EL (cell line): ENCODE measurements around the gene LRCH1.

ENCODE experiments used
- DNase-seq: peaks from one replicate; pipeline ENCODE4 v3.0.0-alpha.2; 2016

Gene LRCH1

DNA sequence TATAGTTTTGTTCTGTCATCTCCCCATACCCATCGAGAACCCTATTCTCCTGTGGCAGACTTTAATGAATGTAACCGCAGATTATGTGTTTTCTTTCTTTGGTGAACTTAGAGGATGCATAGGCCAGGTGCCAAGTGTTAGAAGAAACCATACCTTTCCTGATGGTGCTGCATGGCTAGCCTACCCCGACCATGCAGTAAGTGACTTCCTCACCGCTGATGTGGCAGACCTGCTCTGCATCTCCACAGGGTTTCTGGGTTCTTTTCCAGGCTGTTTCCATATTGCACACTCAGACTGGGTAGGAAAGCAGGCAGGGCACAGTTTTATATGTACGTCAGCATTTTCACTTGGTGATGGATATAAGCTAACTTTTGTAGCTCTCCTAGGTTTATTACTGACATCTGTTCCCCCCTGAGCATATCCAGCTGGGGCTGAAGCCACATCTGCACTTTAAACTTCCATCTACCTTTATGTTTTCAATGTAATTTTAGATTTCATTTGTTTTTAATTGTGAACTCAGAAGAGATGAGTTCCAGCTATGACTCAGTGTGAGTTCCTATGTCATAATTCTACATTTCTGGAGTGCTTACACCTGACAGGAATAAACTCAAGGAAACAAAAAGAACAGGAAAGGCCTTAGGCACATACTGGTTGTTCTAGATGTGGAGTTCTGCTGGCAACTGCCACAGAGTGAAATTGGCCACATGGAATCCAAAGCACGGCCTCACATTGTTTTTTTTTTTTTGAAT, 42.3 kb downstream of the LRCH1 start:
- DNase-seq: peak; percentile 56

DNA sequence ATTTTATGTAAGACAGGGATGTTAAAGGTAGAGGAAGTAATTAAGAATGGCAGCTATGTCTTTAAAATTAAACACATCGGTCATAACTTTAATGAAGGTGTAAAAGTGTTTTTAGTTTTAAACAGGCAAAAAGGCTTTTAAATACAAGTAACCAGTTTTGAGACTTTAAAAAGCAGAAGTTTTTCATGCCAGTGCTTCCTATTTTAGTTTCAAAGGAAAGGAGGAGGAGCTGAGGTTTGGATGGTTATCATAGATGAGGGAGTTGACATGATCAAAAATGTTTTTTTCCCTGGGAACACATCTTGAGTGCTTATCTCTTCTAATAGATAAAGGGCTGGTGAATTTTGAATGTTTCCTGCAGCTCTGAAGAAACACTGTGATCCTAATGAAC, 42.9 kb downstream of the LRCH1 start:
- no peak for DNase-seq

DNA sequence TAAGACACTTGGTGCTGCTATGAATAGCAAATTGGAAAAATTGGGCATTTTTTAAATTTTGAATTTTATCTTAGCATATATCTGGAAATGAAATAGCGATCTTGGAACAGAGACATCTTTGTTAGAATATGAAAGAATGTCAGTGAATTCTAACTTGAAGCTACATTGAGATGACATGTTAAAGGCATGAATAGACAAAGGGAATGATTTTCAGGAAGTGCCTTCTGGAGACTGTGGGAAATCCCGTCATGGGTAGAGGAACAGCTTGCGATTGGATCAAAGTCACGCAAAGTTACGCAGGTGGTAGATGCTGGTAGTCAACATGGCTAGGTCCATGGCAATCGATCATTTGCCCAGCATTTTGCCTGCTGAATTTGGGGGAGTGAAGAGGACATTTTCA, 43.5 kb downstream of the LRCH1 start:
- no peak for DNase-seq

DNA sequence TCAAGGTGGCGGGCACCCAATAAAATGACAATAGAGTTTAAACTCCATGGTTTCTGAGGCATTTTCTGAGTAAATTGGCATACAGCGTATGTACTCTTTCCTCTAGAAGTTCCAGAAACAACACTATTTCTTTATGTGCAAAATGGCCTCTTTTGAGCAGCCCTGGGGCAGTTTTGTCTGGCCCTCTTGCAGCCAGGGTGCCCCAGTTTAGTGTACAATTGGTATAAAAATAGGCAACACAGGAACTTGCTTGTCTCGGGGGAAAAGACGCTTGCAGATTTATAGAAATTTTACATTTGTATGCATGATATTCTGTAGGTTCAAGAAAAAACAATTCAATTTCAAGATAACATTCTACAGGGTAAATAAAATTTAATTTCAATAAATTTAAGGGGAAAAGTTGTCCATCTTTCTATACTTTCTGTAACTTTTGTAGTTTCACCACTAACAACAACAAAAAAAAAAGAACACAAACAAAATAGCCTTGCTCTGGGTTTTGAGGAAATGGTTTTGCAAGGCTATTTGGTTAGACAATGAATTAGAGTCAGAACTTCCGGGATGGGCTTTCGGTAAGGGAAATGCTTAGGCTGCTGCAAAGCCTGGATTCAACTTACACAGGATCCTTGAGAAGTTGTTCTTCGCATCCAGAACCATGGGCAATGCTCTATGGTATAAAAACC, 45.3 kb downstream of the LRCH1 start:
- DNase-seq: no peak

DNA sequence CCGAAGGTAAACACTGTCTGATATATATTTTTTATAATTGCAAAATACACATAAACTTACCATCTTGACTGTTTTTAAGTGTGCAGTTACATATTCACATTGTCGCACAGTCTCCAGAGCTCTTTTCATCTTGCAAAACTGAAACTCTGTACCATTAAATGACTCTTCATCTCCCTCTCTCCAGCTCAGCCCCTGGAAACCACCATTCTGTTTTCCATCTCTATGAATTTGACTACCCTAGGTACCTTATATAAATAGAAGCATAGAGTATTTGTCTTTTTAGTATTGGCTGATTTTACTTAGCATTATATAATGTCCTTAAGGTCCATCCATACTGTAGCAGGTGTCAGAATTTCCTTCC, 45.8 kb downstream of the LRCH1 start:
- DNase-seq: no peak

DNA sequence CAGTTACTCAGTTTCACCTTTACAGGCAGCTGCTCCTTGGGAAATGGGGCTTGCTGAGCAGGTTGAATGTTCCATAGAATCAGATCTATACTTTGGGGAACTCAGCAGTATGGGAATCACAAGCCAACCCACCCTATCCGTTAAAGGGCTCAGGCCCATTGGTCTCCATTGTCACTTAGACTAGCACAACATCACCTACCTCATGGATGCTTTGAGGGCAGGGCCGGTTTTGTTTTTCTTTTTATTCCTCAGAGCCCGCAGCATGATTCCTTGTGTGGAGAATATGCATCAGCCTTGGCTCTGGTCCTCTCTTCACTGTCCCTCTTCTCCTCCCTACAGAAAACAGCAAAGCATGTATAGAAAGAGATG, 48.0 kb downstream of the LRCH1 start:
- no peak for DNase-seq

DNA sequence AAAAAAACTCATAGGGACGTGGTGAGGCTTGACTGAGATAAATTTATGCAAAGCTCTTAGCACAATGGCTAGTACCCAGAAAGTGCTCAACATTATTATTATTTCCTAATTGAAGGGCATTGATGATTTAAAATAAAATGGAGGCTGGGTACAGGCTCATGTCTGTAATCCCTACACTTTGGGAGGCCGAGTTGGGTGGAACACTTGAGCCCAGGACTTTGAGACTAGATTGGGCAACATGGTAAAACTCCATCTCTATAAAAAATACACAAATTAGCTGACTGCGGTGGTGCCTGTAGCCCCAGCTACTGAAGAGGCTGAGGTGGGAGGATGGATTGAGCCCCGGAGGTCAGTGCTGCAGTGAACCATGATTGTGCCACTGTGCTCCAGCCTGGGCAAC, 49.6 kb downstream of the LRCH1 start:
- DNase-seq: no peak

DNA sequence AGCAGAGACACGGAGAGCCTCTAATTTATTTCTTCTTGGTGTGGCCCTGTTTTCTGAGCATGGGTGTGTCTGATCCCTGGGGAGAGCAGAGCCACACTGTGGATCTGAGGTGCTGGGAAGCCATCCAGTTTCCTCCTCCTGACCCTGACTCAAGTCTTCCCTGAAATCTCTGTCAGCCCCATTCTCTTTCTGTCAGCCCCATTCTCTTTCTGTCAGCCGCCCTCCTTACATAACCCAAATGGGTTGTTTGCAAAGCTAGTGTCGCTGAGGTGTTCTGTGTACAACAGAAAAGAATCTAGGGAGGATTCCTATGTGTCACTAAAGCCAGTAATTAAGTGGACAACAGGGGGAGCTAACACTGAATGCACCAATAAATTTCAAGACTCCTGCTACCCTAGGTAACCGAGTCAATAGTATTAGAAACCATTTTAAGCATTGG, 50.2 kb downstream of the LRCH1 start:
- no peak for DNase-seq

DNA sequence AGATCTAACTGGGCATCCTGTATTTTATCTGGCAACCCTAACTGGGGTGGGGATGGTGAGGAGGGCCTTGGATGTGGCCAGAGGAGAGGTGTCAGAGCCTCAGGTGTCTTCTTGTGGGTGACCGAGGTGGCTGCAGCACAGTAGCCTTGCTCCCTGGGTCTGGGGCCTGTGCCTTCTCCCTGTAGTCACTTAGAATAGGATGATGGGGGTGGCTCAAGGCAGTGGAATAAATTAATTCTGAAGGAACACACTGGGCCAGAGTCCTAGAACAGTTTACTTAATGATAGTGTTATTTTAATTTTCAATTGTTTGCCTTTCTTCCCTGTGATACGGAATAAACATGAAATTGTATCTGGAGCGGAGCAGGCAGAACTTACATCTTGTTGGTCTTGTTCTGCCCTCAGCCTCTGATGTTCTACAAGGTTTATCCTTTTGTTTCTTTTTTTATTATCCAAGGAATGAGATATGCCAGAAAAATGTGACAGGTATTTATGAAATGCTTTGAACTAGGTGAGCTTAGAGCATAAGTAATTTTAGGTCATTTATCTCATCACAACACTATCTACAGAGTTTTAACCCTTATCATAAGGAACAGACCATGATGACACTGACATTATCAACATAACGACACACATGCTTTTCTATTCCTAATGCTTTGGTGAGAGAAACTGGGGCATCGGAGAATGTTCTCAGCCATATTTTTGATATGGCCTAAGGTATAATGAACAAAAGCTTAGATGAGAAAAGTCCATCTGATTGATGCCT, 51.4 kb downstream of the LRCH1 start:
- DNase-seq: no peak

DNA sequence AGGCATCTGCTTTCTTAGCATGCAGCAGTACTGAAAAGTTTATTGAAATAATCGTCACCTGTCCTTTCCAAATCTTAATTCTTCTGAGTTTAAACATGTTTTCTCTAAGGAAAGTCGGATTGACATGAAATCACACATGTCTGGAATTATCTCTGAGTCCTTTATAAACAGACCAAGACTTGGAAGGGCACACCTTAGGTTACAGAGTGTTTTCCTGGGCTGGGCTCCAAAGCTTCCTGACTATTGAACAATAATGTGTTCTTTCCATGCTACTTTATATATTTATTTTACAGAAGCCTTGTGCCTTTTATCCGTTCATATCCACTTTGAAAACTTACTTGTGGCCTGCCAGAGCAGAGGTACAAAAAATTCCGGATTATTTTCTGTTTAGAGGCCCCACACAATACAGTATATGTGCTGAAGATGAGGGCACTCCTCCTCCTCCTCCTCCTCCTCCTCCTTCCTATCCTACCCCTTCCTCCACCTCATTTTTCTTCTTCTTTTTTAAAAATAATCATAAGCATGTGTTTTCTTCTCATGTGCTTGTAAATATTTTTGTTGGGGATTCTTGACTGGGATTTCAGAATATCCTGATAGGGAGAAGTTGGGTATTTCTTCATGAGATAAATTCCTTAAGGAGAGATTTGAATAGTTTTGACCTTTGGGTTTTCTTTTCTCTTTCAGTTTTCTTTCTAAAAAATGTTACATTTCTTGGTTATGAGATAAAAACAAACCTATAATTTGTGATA, 52.3 kb downstream of the LRCH1 start:
- no peak for DNase-seq

DNA sequence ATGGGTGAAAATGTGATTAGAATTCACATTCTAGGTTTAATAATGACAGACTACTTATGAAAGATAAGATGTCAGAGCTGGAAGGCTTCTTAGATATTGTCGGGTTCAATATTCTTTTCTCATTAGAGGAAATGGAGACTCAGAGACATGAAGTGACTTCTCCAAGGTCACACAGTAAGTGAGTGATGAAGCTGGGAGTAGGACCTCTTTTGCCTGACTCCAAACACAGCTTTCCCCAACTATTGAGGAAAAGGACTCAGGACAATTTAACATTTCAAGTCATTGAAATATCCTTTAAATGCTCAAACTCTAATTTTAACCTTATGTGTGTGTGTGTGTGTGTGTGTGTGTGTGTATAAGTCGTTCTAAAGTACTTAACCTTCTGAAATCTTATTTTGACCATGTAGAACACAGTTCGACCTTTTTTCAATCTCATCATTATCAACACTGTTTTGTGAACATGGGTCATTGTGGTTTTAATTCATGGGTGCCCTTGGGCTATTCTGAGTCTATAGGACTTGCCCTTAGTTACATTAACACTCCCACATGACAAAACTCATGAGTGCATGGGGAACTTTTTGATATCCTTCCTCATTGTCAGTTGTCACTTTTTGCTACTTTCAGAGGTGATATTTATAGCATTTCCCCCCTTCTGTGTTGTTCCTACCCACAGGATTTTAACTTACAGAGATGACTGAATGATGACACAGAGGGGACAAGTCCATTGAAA, 53.0 kb downstream of the LRCH1 start:
- no peak for DNase-seq

DNA sequence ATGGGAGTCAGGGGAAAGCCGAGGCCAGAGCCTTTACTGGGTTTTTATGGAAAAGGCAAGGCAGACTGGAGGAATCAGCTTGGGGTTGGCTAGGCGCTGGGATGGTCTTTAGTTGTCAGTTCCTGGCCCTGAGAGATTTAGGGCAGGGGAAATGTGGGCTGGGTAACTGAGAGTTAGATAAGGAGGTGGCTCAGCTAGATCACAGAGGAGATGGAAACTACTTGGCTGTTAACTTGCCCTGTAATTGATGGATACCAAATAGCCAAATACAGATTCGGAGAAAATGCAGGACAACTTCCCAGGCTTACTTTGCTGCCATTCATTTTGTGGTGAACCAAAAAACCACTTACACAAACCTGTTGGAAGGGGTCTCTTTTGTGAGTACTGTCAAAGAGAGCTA, 54.0 kb downstream of the LRCH1 start:
- no peak for DNase-seq

DNA sequence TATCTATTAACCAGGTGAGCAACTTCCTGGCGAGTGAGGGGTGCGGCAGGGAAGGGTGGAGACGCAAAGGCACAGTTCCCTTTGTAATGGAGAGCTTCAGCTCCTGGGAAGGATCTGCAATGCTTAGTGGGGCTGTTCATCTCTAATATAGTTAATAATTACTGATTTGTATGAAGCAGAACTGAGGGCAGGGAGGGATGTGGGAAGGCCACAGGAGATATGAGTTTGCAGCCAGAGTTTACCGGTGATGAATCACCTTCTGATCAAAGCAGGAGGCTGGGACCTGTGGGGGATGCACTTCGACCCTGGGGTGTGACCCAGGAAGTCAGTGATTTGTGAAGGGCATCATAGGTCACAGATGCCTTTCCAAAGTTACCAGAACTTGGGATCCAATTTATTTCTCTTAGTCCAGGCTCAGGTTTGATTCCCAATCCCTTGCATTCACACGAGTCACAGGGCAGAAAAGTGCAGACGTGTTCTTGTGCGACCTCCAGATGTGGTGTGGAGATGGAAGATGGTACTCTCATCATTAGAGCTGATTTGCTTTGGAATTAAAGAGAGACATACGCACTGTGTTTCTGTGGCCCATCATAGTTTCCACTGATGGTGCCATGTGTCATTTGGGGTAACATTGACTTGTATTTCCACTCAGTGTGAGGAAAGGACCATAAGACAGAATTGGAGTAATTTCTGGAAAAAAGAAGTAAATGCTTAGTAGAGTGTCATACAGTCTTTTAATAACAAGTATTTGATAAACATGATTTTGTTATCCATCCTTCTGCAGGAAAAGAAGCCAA, 55.0 kb downstream of the LRCH1 start:
- DNase-seq: no peak

DNA sequence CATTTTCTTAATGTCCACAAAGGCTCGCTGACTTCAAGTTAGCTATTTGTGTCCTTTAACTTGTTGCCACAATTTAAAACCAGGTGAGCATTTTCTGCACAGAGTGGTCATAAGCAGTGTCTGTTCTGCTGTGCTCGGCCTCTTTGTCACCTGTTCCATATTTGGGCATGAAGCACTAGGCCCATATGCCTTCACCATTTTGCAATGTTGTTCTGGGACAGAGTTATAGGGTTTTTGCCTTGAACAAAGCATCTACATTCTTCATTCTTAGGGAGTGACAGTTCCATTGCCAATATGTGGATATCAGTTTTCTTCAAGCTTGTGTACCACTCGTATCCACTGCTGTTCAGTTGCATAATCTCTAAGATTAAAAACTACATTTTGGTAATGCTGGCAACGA, 56.1 kb downstream of the LRCH1 start:
- DNase-seq: no peak

DNA sequence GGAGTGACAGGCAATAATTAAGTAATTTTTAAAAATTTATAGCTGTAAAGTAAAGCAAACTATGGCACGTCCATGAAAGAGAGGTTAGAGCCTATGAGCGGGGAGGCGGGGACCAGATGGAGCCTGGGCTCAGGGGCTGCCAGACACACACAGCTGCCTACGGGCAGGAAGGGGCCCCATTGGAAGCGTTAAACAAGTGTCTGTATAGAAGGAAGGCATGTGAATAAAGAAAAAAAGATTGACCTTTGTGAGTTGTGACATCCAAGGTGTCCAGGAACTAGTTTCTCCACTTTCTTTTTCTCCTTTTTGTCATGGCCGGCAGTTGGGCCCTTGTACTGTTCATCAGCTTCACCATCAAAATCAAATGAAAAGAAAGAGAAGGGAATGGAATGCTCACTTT, 56.8 kb downstream of the LRCH1 start:
- no peak for DNase-seq

DNA sequence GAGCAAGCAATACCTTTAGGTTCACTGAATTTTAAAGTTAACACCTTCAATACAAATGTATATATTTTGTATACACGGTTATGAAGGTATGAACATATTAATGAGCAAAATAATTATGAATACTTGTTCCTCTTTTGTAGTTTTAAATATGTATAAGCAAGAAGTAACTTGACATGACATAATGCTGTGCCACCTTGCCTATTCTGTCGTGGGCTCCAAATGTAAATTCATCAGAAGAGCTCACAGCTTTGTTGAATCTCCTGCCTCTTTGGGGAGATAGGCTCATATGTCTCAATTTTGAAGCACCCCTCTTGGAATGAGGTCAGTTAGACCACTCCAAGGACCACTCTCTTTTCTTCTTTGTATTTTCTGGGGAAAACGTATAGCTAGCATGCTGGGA, 59.3 kb downstream of the LRCH1 start:
- DNase-seq: no peak

DNA sequence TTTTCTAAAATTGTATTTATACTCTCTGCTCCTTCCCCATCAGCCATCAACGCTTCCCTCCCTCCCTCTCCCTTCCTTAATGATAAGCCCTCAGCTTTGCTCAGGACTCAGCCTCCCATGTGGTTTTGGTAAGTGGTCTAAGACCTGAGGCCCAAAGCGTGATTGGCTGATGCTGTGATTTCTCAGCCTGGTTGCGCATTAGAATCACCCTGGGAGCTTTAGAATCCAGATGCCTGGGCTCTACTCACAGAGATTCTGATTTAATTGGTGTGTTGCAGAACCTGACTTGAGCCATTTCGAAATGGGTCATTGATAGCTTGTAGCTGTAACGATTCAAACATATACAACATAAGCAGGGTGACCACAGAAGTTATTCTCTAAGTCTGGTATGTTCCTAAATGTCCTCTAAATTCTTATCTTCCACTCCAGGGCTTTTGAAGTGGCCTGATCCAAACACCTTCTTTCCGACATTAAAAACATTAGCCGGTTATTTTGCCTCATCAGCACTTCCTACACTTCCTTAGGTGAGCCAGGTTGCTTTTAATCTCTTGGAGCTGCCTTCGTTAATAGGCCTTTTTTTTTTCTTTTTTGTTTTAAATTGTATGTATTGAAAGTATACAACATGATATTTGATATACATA, 60.6 kb downstream of the LRCH1 start:
- DNase-seq: no peak

DNA sequence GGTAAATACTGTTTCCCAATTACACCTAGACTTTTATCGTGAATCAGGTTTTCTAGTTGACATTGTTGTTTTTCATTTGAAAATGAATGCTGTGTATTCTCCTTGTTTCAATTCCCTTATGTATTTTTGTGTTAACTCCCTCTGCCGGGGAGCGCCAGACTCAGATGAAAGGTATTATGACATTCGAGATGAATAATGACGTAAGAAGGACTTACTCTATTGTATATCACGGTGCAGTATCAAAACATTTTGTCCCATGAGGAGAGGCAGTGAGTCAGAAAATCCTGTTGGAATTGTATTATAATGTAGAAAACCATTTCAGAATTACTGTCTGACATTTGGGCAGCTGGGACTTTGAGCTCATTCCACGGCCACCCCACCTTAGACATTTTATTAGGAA, 61.6 kb downstream of the LRCH1 start:
- no peak for DNase-seq

DNA sequence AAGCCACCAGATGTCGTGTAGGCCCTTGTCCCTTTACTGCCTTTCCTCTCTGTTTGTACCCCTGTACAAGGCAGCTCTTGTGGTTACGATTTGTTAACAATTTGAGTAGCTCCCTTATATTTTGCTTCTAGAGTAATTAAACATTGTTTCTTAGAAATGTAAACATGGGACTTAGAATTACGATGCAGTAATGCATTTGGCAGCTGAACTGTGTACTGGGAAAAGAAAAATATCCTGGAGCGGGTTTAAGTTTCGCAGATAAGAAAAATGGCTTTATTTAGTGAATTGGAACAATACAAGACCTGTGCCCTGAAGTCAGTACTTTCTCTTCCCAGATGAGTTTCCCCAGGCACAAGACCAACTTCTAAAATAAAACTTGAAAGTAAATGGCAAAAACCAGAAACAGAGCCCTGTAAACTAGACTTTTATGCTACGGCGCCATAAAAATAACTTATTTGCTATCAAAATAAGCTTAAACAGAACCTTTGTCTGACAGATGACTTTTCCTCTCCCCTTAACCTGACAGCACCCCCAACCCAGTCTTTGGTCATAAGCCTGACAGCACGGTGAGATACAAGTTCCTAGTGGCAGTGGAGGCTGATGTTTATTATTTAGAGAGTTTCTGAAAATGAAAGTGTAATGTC, 63.0 kb downstream of the LRCH1 start:
- peak; percentile 14 for DNase-seq

DNA sequence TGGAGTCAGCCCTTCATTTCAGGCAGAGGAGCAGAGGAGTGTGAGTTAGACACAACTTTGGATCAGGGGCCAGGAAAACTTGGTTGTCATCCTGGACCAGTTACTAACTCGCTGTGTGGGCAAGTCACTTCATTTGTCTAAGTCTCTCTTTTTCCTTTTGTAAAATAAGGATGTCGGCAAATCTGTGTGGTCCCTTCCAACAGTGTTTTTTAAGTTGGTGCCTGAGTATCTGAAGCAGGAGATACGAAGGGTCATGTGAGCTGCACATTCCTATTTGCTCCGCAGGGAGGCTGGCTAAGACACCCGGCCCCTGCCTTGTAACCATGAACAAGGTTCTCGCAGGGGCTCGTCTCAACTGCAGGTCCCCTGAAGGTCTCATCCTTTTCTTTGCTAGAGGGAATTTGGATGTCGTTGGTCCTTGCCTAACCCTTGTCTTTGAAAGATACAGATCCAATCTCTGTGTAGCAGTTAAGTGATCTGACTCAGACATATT, 64.3 kb downstream of the LRCH1 start:
- DNase-seq: no peak

DNA sequence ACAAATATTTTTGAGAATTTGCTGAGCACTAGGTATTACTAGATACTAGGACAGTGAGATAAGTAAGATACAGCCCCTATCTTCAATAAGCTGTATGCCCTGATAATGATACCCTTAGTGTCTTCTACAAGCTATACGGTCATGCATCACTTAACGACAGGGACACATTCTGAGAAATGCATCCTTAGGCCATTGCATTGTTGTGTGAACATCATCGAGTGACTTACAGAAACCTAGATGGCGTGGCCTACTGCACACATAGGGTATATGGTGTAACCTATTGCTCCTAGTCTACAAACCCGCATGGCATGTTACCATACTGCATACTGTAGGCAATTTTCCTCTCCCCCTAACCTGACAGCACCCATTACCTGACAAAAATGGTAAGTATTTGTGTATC, 64.9 kb downstream of the LRCH1 start:
- DNase-seq: no peak
